Stimulated activated CD4-positive, alpha-beta T cell treated with anti-CD3 and anti-CD28 coated beads, Interleukin-12 subunit alpha, Interleukin-12 subunit beta, amount 100 ng/mL, for 4 hours (primary cell): ENCODE results near the gene MEGF11.

Experiments
- DNase-seq: peaks from one replicate; pipeline ENCODE4 v3.0.0-alpha.2; 2020

The MEGF11 gene

DNA sequence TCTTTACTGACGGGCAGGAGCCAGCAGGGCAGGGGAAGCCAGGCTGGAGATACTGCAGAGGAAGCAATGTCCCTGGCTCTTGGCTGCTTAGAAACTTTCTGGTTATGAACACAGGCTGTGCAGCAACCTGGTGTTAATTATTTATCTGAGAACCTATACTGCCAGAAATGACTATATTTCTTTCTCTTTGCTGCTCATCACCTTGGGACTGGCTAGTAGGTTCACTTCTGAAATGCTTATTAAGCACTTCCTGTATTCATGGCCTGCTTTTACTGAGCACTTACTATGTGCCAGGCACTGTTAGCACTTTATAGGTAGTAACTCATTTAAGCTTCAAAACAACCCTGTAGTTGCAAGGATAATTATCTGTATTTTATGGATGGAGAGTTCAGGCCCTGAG lies 326.7 kb downstream of the MEGF11 start:
- no peak for DNase-seq

DNA sequence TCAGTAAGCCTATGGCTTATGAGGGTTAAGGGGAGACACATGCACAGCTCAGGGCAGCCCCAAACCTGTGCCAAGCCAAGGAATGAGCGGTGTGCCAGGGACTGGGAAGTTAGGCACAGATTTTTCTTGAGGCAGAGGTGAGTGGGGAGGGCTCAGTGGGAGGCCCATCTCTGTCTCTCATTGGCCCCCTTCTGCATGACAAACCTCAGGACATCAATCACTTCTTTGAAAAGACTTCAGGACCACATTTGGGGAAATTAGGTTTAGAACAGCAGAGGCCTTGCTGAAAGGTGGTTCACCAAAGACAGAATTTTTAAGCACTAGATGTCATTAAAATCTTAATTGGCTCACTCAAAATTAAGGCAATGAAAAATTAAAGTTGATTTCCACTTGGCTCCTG lies 327.1 kb downstream of the MEGF11 start:
- DNase-seq: no peak

DNA sequence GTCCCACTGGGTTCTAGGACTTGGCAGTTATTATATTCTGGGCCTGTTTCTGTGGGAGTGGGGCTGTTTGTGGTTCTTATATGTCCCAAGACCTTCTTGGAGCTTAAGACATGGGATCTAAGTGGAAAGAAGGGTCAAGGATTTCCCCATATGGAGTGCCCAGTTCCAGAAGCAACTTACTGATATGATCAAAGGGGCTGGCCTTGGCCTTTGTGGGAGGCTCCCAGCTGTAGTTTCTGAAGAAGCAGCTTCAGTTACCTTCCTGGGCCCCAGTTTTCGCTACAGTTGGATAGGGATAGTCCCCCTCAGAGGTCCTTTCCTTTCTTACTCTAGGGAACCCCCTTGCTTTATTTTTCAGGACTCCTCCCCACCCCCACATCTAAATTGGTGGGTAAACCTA lies 328.2 kb downstream of the MEGF11 start:
- no peak for DNase-seq

DNA sequence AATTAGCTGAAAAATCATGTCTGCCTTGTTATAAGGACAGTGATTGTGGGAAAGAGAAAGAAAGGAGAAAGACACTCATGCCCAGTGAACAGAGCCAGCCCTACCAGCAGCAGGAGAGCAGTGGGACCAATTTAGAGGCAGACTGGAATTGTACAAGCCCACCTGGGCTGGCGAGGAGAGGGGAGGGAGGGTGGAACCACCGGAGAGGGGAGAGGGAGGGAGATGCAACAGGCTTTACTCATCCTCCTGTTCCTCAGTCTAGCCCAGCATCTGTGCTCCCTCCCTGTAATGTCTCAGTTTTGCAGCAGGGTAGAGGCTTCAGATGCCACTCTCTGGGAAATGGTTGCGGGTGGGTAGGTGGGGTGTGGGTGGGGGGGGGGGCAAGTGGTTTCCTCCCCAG lies 329.5 kb downstream of the MEGF11 start:
- DNase-seq: no peak

GRCh38 chr15:65923264-65923663 lies 330.3 kb downstream of the MEGF11 start:
- no peak for DNase-seq

DNA sequence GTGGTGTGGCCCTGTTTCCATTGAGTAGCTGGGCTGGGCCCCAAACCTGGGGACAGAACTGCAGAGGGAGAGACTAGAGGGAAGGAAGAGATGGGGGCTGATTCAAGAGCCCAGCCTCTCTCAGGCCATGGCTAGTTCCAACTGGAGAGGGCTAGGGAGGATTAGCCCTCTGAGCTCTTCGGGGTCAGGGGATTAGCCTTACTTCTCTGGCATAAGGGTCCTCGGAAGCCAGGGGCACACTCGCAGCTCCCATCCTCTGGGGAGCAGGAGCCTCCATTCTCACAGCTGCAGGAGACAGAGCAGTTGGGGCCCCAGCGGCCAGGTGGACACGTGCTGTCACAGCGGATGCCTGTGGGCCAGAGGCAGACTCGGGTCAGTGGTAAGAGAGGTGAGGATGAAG lies 330.9 kb downstream of the MEGF11 start:
- DNase-seq: no peak

GRCh38 chr15:65921780-65922179 lies 331.8 kb downstream of the MEGF11 start:
- no peak for DNase-seq

DNA sequence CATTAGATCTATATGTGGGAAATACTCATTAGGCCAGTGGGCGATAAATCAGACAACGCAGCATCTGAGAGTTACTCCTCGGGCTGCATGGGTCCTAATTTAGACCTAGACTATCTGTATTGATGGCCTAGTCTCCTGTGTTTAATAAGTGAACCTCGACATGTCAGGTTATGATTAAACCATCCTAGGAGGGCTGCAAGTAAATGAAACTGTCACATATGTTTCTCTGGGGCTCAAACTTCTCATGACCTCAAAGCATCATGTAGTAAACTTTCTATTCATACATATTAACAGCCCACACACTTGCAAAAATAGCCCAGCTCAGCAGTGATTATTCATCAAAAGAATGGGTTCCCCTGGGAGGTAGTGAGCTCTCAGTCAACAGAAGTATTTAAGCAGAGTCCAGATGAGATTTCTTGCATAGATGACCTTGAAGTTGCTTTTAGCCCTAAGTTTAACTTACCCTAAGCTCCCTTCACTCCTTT lies 332.7 kb downstream of the MEGF11 start:
- no peak for DNase-seq

DNA sequence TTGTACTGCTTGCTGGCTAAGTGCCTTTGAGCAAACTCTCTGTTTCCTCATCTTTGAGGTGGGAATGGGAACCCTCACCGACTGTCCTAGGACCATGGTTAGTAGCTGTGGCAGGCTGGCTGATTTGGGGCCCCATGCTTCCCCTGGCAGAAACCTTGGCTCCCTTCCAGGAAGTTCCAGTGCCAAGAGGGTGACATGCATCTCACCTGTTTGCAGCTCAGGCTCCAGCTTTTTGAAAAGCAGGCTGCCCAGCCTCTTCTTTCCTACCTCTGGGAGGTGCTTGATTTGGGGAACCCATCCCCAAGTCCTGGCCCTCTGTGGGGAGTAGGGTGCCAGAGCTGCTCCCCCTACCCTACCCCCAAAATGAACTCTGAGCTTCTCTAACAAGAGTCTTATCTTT lies 333.4 kb downstream of the MEGF11 start:
- DNase-seq: no peak

DNA sequence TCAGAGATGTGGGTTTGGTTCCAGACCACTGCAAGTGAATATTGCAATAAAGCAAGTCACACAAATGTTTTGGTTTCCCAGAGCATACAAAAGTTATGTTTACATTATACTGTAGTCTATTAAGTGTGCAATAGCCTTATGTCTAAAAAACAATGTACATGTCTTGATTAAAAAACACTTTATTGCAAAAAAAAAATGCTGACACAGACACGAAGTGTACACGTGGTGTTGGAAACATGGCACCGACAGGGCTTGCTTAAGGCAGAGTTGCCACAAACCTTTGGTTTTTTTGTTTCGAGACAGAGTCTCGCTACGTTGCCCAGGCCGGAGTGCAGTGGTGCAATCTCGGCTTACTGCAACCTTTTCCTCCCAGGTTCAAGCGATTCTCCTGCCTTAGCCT lies 334.2 kb downstream of the MEGF11 start:
- no peak for DNase-seq

- no peak for DNase-seq
These were observed 334.6 kb downstream of the MEGF11 start for GRCh38 chr15:65918945-65919344.

DNA sequence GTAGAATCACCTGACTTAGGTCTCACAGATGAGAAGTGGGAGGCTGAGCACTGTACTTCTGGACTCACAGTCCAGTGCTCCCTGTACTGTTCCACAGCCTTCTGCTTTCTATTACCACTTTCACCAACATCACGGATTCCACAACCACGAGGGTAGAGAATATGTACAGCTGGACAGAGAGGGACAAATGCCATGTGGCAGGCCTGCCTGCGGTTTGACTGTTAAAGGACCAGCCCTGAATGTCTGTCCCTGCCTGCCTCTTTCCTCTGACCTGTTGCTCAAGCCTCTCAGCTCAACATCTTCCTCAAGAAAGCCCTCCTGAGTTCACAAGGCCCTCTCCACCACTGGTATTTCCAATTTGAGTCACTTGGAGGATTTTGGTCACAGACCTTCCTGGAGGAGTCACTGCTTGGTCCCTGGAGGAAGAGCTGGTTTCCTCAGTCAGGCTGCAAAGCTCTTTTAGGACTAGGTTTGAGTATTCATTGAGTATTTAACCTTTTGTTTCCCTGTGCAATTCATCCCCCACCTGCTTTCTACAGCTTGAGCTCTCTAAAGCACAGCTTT lies 335.1 kb downstream of the MEGF11 start:
- DNase-seq: no peak

GRCh38 chr15:65917936-65918335 lies 335.6 kb downstream of the MEGF11 start:
- no peak for DNase-seq

DNA sequence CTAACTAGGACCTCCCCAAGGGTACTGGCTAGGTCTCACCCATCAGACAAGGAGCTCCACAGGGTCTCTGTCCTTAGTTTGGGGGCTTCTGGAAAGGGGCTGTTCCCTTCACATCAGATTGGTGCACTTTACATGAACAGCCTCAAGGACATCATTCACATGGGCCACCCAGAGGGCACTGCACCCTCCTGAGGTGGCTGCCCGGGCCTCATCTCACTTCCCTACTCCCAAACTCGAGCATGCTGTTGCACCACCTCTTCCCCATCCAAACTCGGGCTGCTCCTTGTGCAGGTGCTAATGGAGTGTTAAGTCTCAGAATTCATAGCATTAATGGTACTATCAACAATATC lies 336.2 kb downstream of the MEGF11 start:
- DNase-seq: no peak

- DNase-seq: peak; percentile 19
These were observed 336.7 kb downstream of the MEGF11 start for GRCh38 chr15:65916664-65917406.

DNA sequence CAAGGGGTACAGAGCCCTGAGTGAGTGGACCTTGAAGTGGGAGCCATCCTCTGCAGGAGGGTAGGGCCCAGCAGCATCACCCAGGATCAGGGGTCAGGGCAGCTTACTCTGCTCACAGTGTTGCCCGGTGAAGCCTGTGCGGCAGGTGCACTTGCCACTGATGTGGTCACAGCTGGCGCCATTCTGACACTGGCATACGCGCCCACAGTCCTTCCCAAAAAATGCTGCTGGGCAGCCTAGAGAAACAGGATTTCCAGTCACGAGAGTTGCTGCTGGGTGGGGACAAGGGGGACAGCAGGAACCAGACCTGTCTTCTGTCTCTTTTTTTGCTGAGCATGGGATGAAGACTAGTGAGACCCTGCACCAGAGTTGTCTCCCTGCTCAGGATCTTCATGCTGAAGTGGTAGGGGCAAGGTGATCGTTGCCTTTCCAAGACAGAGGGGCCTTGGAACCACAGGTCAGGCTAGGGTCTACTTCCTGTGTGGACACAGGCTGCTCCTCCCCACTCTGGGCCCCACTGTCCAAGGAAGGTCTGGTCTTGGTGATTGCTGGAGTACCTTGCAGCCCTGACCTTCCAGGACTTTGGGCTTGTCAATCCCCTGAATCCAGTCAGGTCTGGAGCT lies 337.4 kb downstream of the MEGF11 start:
- no peak for DNase-seq

GRCh38 chr15:65914981-65915925 lies 338.3 kb downstream of the MEGF11 start:
- no peak for DNase-seq

DNA sequence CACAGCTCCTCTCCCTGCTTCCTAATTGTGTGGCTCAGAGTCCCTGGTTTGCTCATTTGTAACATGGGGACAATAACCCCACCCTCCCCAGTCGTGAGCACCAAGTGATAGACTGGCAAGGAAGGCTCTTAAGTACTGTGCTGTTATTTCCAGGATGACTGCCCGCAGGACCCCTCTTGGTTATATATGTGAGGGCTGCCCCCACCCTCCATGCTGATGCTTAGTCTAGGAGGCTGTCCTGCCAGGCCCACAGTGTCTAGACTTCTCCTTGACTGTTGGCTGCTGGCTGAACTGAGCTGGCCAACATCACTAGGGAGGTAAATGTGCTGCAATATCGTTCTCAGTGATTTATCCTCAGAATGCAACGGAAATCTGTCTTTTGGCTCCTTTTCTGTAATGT lies 339.2 kb downstream of the MEGF11 start:
- DNase-seq: no peak

- DNase-seq: no peak
These were observed 339.8 kb downstream of the MEGF11 start for GRCh38 chr15:65913631-65914199.

DNA sequence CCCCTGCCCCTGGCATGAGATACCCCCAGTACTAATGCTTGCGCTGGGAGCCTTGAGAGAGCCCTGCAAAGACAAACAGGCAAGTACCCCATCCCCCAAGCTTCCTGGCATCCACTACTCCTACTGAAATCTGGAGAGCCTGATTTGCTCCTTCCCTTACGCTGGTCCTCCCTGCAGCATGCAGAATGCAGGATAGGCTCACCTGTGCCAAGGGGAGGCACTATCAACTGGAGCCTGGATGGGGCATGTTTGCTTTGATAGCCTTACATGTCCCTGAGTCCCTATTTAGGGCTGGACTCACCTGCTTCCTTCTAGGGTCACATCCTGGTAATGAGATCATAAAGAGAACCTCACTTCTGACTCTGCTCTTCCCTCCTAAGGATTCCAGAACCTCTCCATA lies 341.3 kb downstream of the MEGF11 start:
- DNase-seq: no peak

GRCh38 chr15:65910341-65910740 lies 343.2 kb downstream of the MEGF11 start:
- no peak for DNase-seq

- no peak for DNase-seq
These were observed 343.7 kb downstream of the MEGF11 start for GRCh38 chr15:65909831-65910230.

DNA sequence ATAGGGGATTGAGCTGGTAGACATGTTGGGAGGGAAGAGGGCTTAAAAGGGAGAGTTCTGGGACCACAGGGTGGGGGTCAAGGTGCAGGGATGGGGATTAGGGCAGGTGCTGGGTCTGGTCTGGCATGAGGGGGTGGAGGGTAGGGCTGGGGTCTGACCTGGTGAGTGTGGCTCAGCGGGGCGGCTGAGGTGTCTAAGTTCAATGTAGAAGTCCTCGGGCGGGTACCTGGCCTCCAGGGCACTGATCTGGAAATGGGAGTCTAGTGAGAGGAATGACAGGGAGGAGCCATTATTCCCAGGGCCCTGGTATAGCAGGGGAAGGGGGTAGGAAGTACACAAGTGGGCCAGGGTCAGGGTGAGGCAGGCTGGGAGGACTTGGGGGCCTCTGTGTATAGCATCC lies 344.7 kb downstream of the MEGF11 start:
- DNase-seq: no peak
